MCF 10A (cell line): ENCODE data around the gene MRPL24. TPM values are rescaled to one million over a fixed set of nuclear protein-coding genes. Genes with fewer than 3 reads are reported as not detected.

Experiments
- BruUV-seq: library from RNA; stranded (reverse); fragments of 400-500 nt; replicated peaks from 2 replicates; lab custom pipeline; 2021; lab: Mats Ljungman, UMichigan
- CTCF ChIA-PET: fragments of 300-600 bp; sonication (Branson Sonifier 250); formaldehyde crosslinking; extraction: SDS; loops from one replicate; lab custom pipeline; 2021; ENCODE audit warnings: antibody characterized with exemption, inconsistent platforms; lab: Yijun Ruan, JAX
- POLR2A ChIA-PET: fragments of 300-600, 350-650 bp; sonication (Branson Sonifier 250); formaldehyde crosslinking; extraction: SDS; loops from one replicate; lab custom pipeline; 2020; ENCODE audit warnings: antibody characterized with exemption, inconsistent platforms; lab: Yijun Ruan, JAX
- DNase-seq: peaks from one replicate; pipeline ENCODE4 v3.0.0-alpha.2; 2018; ENCODE audit not compliant: unreplicated experiment
- H3K27ac Mint-ChIP-seq: one replicate; pipeline ENCODE4 v1.8.0; 2022; ENCODE audit warnings: mild to moderate bottlenecking, low read depth, mixed read lengths; ENCODE audit not compliant: unreplicated experiment
- H3K27me3 Mint-ChIP-seq: one replicate; pipeline ENCODE4 v1.8.0; 2022; ENCODE audit warnings: mixed read lengths; ENCODE audit not compliant: insufficient read depth, unreplicated experiment
- H3K36me3 Mint-ChIP-seq: one replicate; pipeline ENCODE4 v1.8.0; 2022; ENCODE audit warnings: mild to moderate bottlenecking, moderate library complexity, mixed read lengths; ENCODE audit not compliant: insufficient read depth, unreplicated experiment
- H3K4me1 Mint-ChIP-seq: one replicate; pipeline ENCODE4 v1.8.0; 2022; ENCODE audit warnings: mixed read lengths; ENCODE audit not compliant: insufficient read depth, unreplicated experiment
- H3K4me3 Mint-ChIP-seq: one replicate; pipeline ENCODE4 v1.8.0; 2022; ENCODE audit warnings: mild to moderate bottlenecking, moderate library complexity, mixed read lengths; ENCODE audit not compliant: unreplicated experiment
- H3K9me3 Mint-ChIP-seq: one replicate; pipeline ENCODE4 v1.8.0; 2022; ENCODE audit warnings: mixed read lengths; ENCODE audit not compliant: unreplicated experiment
- CTCF ChIP-seq: fragments of 200-600 bp; IDR thresholded peaks from one replicate; pipeline ENCODE4 v1.8.0; 2022; ENCODE audit warnings: antibody characterized with exemption, mild to moderate bottlenecking; ENCODE audit not compliant: unreplicated experiment
- intact Hi-C: fragments of 100-400 bp; cut with micrococcal nuclease; formaldehyde crosslinking; loops from 2 replicates; pipeline ENCODE4 v1.14.1; 2022
- total RNA-seq: library from RNA; stranded (reverse); gene quantifications from 2 replicates; pipeline ENCODE4 v1.2.3, GENCODE V29; 2022

Gene MRPL24
- total RNA-seq, 1 experiment from 2014 or later: 233 TPM

GRCh38 chr1:156776942-156777341, 36.1 kb upstream of the MRPL24 start:
- TF ChIP-seq CTCF: no peak
- H3K36me3 Mint-ChIP-seq: peaks cover 67% of the 10 kb centered on the region
- intact Hi-C loops: no loop called here
- POLR2A ChIA-PET: interaction anchor here (0.6 to 2.0 kb wide), 7 partner anchors 8 to 51 kb away, joined by 3 to 8 read pairs (median 3); partner anchors contain the start of genes ISG20L2, METTL25B and PRCC
- BruUV-seq: no TSS peak
- H3K4me3 Mint-ChIP-seq: no peak overlapping the region
- H3K27ac Mint-ChIP-seq: peak overlapping the region; percentile 1
- no peak for DNase-seq
- CTCF ChIA-PET: interaction anchor here (0.7 to 1.3 kb wide), 6 partner anchors 8 to 116 kb away, joined by 3 to 7 read pairs (median 4); partner anchors contain the start of gene NTRK1
- H3K4me1 Mint-ChIP-seq: peaks cover 50% of the 10 kb centered on the region
- no peaks in the 10 kb centered on the region for H3K27me3 Mint-ChIP-seq
- no peaks in the 10 kb centered on the region for H3K9me3 Mint-ChIP-seq

- POLR2A ChIA-PET: interaction anchor here (1.4 to 2.0 kb wide), 4 partner anchors 9 to 50 kb away, joined by 3 to 8 read pairs (median 5); partner anchors contain the start of genes ISG20L2, METTL25B and PRCC
- intact Hi-C loops: no loop called here
Measured at GRCh38 chr1:156775799-156776198, 34.9 kb upstream of the MRPL24 start.

GRCh38 chr1:156773607-156774006, 32.7 kb upstream of the MRPL24 start:
- BruUV-seq: no TSS peak
- H3K4me3 Mint-ChIP-seq: no peak overlapping the region
- H3K9me3 Mint-ChIP-seq: no peaks in the 10 kb centered on the region
- no peak for DNase-seq
- TF ChIP-seq CTCF: no peak
- H3K4me1 Mint-ChIP-seq: peaks cover 65% of the 10 kb centered on the region
- no peak overlapping the region for H3K27ac Mint-ChIP-seq
- intact Hi-C loops: no loop called here
- H3K27me3 Mint-ChIP-seq: no peaks in the 10 kb centered on the region
- ChIA-PET POLR2A (interaction anchor here (8.3 kb wide), 1 partner anchor 44 kb away, joined by 220 read pairs; the partner anchor contains the start of genes ISG20L2 and METTL25B), CTCF (interaction anchor here (0.7 to 9.4 kb wide), 7 partner anchors 24 to 116 kb away, joined by 3 to 115 read pairs (median 20); partner anchors contain the start of genes ISG20L2 and METTL25B)
- peaks cover 61% of the 10 kb centered on the region for H3K36me3 Mint-ChIP-seq

More at GRCh38 chr1:156775799-156776198, 34.9 kb upstream of the MRPL24 start:
- Mint-ChIP-seq H3K4me3 (no peak overlapping the region), H3K9me3 (no peaks in the 10 kb centered on the region), H3K4me1 (peaks cover 47% of the 10 kb centered on the region), H3K36me3 (peaks cover 64% of the 10 kb centered on the region), H3K27ac (peak overlapping the region; percentile 43), H3K27me3 (no peaks in the 10 kb centered on the region)
- no TSS peak for BruUV-seq
- CTCF ChIA-PET: interaction anchor here (0.7 to 1.3 kb wide), 4 partner anchors 14 to 85 kb away, joined by 4 to 5 read pairs (median 4); partner anchors contain the start of gene NTRK1
- no peak for DNase-seq
- TF ChIP-seq CTCF: no peak

- H3K4me1 Mint-ChIP-seq: peaks cover 64% of the 10 kb centered on the region
- intact Hi-C loops: no loop called here
- H3K4me3 Mint-ChIP-seq: no peak overlapping the region
- no peak for TF ChIP-seq CTCF
- DNase-seq: no peak
- CTCF ChIA-PET: interaction anchor here (0.5 to 9.4 kb wide), 17 partner anchors 9 to 866 kb away, joined by 3 to 115 read pairs (median 4); partner anchors contain the start of genes ISG20L2 and METTL25B
- POLR2A ChIA-PET: interaction anchor here (0.6 to 8.3 kb wide), 6 partner anchors 9 to 90 kb away, joined by 3 to 220 read pairs (median 5); partner anchors contain the start of genes ISG20L2 and METTL25B
- H3K9me3 Mint-ChIP-seq: no peaks in the 10 kb centered on the region
- no TSS peak for BruUV-seq
- H3K36me3 Mint-ChIP-seq: peaks cover 58% of the 10 kb centered on the region
- peak overlapping the region; percentile 11 for H3K27ac Mint-ChIP-seq
- no peaks in the 10 kb centered on the region for H3K27me3 Mint-ChIP-seq
Measured at GRCh38 chr1:156772728-156773497, 32.0 kb upstream of the MRPL24 start.
